22Rv1 (cell line): Measurements from ENCODE around the gene MTMR2.

Experiments
- H3K27ac ChIP-seq: fragments of 450-650 bp; 2 replicates; pipeline ENCODE4 v1.5.1; 2017
- CTCF ChIP-seq: fragments of 450-650 bp; IDR thresholded peaks from 2 replicates; pipeline ENCODE4 v1.5.1; 2017; ENCODE audit warnings: mild to moderate bottlenecking
- ZFX ChIP-seq: fragments of 450-650 bp; IDR thresholded peaks from 2 replicates; pipeline ENCODE4 v1.6.1; 2017; ENCODE audit warnings: antibody characterized with exemption, borderline replicate concordance

Gene MTMR2

GRCh38 chr11:95897731-95898130 is 26.2 kb downstream of the MTMR2 start:
- no peak overlapping the region for H3K27ac ChIP-seq
- TF ChIP-seq ZFX (no peak), CTCF (no peak)

- no peak for TF ChIP-seq CTCF
- TF ChIP-seq ZFX = no peak
- no peak overlapping the region for H3K27ac ChIP-seq
These were observed 28.1 kb downstream of the MTMR2 start for GRCh38 chr11:95895815-95896214.

GRCh38 chr11:95892892-95893570 is 30.9 kb downstream of the MTMR2 start:
- no peak for TF ChIP-seq CTCF
- no peak for TF ChIP-seq ZFX
- H3K27ac ChIP-seq = no peak overlapping the region

GRCh38 chr11:95892492-95892891 is 31.4 kb downstream of the MTMR2 start:
- no peak overlapping the region for H3K27ac ChIP-seq
- no peak for TF ChIP-seq CTCF
- no peak for TF ChIP-seq ZFX

- H3K27ac ChIP-seq = no peak overlapping the region
- TF ChIP-seq ZFX = no peak
- no peak for TF ChIP-seq CTCF
These were observed 32.3 kb downstream of the MTMR2 start for GRCh38 chr11:95891423-95892170.

GRCh38 chr11:95888852-95889251 is 35.1 kb downstream of the MTMR2 start:
- no peak overlapping the region for H3K27ac ChIP-seq
- TF ChIP-seq ZFX (no peak), CTCF (no peak)

- H3K27ac ChIP-seq = no peak overlapping the region
- TF ChIP-seq ZFX (no peak), CTCF (no peak)
These were observed 35.5 kb downstream of the MTMR2 start for GRCh38 chr11:95888439-95888838.
